ENCODE data around the gene VEGFA.
"Not testable (repeated sequence)": the region's sequence is repeated elsewhere in the genome, so short reads cannot be mapped to it uniquely, and the experiment has no call there.

Gene VEGFA

GRCh38 chr6:43806043-43806757 is 36.2 kb downstream of the VEGFA start:
- no peak for DNase-seq

- no peak for DNase-seq
Observed at GRCh38 chr6:43806758-43807227, 36.8 kb downstream of the VEGFA start.

- no peak for DNase-seq
Observed at GRCh38 chr6:43807228-43808061, 37.4 kb downstream of the VEGFA start.

- no peak for DNase-seq
Observed at GRCh38 chr6:43808412-43808811, 38.4 kb downstream of the VEGFA start.

- no peak for DNase-seq
Observed at GRCh38 chr6:43809417-43810305, 39.6 kb downstream of the VEGFA start.

- DNase-seq, result no peak
Observed at GRCh38 chr6:43810965-43811732, 41.1 kb downstream of the VEGFA start.

- no peak for DNase-seq
Observed at GRCh38 chr6:43811733-43812099, 41.7 kb downstream of the VEGFA start.

GRCh38 chr6:43812850-43813578 is 43.0 kb downstream of the VEGFA start:
- peak; percentile 47 for DNase-seq

- DNase-seq, result no peak
Observed at GRCh38 chr6:43814111-43814510, 44.1 kb downstream of the VEGFA start.

GRCh38 chr6:43814865-43815264 is 44.9 kb downstream of the VEGFA start:
- DNase-seq, result no peak

- DNase-seq, result peak; percentile 9
Observed at GRCh38 chr6:43817192-43817591, 47.2 kb downstream of the VEGFA start.

GRCh38 chr6:43818973-43819372 is 49.0 kb downstream of the VEGFA start:
- DNase-seq, result not testable (repeated sequence)

- no peak for DNase-seq
Observed at GRCh38 chr6:43819958-43820357, 49.9 kb downstream of the VEGFA start.

GRCh38 chr6:43820486-43820885 is 50.5 kb downstream of the VEGFA start:
- DNase-seq, result no peak

- DNase-seq, result no peak
Observed at GRCh38 chr6:43821101-43821886, 51.3 kb downstream of the VEGFA start.

GRCh38 chr6:43823390-43823789 is 53.4 kb downstream of the VEGFA start:
- no peak for DNase-seq

- DNase-seq, result no peak
Observed at GRCh38 chr6:43823879-43824702, 54.1 kb downstream of the VEGFA start.

- DNase-seq, result no peak
Observed at GRCh38 chr6:43824703-43825064, 54.7 kb downstream of the VEGFA start.

- DNase-seq, result no peak
Observed at GRCh38 chr6:43825187-43826115, 55.4 kb downstream of the VEGFA start.

Data from CD4-positive, alpha-beta T cell treated with Interleukin-12 subunit alpha and Interleukin-12 subunit beta, for 1 hour (primary cell).